ENCODE data around the gene NRG3.

NRG3 gene

DNA sequence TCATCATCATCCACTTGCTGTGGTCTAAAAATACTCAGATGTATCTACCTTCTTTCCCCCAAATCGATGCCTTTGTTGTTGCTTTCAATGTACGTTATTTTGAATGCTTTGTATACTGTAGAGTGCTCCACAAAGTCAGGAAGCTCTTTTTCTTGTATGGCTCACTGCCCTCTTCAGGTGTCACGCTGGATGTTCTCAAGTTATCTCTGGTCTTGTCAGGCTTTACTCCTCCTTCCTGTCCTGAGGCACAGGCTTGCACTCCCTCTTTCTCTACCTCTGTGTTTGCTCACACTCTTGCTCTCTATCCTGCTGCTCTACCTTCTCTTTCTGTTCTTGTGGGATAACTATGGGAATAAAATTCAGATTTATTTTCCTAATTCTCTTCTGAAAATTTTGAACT lies 381.3 kb downstream of the NRG3 start:
- H3K4me3 ChIP-seq (replicated peaks; ENCODE audit: low read depth, low read length) = no peak overlapping the region
- H3K27me3 ChIP-seq (replicated peaks; ENCODE audit: control insufficient read depth, insufficient read depth, low read length) = no peaks in the 10 kb centered on the region
- TF ChIP-seq, protein P1, sequence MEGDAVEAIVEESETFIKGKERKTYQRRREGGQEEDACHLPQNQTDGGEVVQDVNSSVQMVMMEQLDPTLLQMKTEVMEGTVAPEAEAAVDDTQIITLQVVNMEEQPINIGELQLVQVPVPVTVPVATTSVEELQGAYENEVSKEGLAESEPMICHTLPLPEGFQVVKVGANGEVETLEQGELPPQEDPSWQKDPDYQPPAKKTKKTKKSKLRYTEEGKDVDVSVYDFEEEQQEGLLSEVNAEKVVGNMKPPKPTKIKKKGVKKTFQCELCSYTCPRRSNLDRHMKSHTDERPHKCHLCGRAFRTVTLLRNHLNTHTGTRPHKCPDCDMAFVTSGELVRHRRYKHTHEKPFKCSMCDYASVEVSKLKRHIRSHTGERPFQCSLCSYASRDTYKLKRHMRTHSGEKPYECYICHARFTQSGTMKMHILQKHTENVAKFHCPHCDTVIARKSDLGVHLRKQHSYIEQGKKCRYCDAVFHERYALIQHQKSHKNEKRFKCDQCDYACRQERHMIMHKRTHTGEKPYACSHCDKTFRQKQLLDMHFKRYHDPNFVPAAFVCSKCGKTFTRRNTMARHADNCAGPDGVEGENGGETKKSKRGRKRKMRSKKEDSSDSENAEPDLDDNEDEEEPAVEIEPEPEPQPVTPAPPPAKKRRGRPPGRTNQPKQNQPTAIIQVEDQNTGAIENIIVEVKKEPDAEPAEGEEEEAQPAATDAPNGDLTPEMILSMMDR (IDR thresholded peaks at IDR 0.05; ENCODE audit: insufficient read depth, low read length, poor library complexity, severe bottlenecking) = no peak
- no peaks in the 10 kb centered on the region for H3K36me3 ChIP-seq (ENCODE audit: control insufficient read depth, insufficient read depth, low read length)
- no peak for DNase-seq (ENCODE audit: extremely low read depth, insufficient read length)

DNA sequence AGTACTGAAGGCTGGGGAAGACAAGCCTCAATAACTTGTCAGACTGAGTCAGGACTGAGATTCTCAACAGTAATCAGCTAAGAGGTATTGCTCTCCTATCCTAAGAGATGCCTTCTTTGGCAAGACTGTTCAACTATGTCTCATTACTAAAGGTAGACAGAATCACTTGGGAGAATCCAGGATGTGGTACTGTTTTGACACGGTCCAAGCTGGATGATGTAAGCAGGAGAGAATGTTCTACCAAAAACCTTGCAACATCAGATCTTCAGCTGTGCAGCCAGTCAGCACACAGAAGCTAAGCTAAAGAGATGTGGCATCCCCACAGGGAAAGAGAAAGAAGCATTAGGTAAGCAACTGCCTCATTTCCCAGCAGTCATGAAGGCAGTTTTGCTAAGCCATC lies 391.4 kb downstream of the NRG3 start:
- DNase-seq (ENCODE audit: extremely low read depth, insufficient read length) = no peak
- H3K4me3 ChIP-seq (replicated peaks; ENCODE audit: low read depth, low read length) = no peak overlapping the region
- no peaks in the 10 kb centered on the region for H3K27me3 ChIP-seq (replicated peaks; ENCODE audit: control insufficient read depth, insufficient read depth, low read length)
- TF ChIP-seq, protein P1 (IDR thresholded peaks at IDR 0.05; ENCODE audit: insufficient read depth, low read length, poor library complexity, severe bottlenecking) = no peak
- H3K36me3 ChIP-seq (ENCODE audit: control insufficient read depth, insufficient read depth, low read length) = no peaks in the 10 kb centered on the region

DNA sequence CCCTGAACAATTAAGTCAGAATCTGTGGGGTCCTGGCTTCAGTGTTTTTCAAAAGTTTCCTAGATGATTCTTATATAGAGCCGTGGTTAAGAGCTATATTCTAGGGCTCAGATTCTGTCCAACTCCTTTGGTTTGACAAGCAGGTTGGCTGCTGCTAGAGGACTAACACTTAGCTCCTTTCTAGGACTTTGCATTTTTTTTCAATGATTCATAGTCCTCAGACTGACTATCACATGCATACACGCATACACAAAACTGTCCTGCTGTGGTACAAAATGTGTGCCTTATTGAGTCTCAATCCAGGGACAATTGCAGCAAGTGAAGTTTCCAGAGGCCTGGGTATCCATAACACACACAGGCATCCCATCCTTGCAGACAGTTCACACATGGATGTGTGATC lies 392.0 kb downstream of the NRG3 start:
- Histone ChIP-seq H3K27me3 (replicated peaks; ENCODE audit: control insufficient read depth, insufficient read depth, low read length) (no peaks in the 10 kb centered on the region), H3K36me3 (ENCODE audit: control insufficient read depth, insufficient read depth, low read length) (no peaks in the 10 kb centered on the region), H3K4me3 (replicated peaks; ENCODE audit: low read depth, low read length) (no peak overlapping the region)
- no peak for DNase-seq (ENCODE audit: extremely low read depth, insufficient read length)
- TF ChIP-seq, protein P1 (IDR thresholded peaks at IDR 0.05; ENCODE audit: insufficient read depth, low read length, poor library complexity, severe bottlenecking) = no peak

DNA sequence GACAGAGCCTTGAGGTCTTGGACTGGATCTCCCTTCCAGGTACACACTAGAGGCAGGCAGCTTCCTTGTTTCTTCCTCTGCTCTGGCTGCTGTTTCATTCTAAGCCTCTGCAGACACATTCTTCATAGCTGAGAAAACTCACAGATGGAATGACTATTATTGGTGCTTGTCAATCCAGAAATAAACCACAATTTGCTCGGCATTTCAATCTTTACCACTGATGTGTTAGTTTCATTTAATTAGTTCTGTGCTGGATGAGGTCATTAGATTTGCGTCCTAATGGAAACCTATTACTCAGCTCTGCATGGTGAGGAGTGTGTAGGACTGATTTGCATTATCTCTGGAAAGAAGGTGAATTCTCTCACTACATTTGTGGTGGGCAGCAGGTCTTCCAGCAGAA lies 392.5 kb downstream of the NRG3 start:
- no peak for DNase-seq (ENCODE audit: extremely low read depth, insufficient read length)
- Histone ChIP-seq H3K36me3 (ENCODE audit: control insufficient read depth, insufficient read depth, low read length) (no peaks in the 10 kb centered on the region), H3K27me3 (replicated peaks; ENCODE audit: control insufficient read depth, insufficient read depth, low read length) (no peaks in the 10 kb centered on the region), H3K4me3 (replicated peaks; ENCODE audit: low read depth, low read length) (no peak overlapping the region)
- TF ChIP-seq, protein P1 (IDR thresholded peaks at IDR 0.05; ENCODE audit: insufficient read depth, low read length, poor library complexity, severe bottlenecking) = no peak

DNA sequence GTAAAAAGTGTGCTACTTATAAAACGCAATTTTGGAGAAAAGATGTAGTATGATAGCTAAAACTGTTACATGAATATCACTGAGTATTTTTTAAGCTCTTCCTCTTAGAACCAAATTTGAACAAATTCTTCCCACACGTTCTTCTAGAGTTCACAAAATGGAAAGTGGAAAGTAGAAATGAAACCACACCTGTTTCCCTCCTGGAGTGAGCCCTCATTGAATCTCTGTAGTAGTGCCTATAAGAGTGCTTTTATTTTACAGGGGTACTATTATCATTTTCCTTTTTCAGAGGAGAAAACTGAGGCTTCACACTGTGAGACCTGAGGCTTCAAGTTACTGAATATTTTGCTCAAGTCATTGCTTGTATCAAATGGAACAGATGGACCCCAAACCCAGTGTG lies 393.0 kb downstream of the NRG3 start:
- no peak for DNase-seq (ENCODE audit: extremely low read depth, insufficient read length)
- Histone ChIP-seq H3K27me3 (replicated peaks; ENCODE audit: control insufficient read depth, insufficient read depth, low read length) (no peaks in the 10 kb centered on the region), H3K36me3 (ENCODE audit: control insufficient read depth, insufficient read depth, low read length) (no peaks in the 10 kb centered on the region), H3K4me3 (replicated peaks; ENCODE audit: low read depth, low read length) (no peak overlapping the region)
- TF ChIP-seq, protein P1 (IDR thresholded peaks at IDR 0.05; ENCODE audit: insufficient read depth, low read length, poor library complexity, severe bottlenecking) = no peak

DNA sequence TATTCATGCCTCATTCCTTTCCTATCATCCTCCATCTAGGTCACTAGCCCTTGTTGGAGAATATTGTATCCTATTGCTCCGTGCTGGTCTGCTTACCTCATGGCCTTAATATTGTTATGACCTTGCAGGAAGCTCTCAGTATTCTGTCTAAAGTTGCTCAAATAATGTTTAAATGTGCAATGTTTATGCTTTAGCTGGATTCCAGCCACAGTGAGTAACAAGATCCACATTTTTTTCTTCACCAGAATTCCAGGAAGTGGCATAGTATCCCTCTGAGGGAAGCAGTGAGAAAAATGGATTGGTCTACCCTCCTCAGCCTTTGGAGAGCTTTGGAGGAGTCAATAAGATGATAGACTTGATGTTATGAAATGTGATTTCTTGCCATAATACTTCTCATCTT lies 402.6 kb downstream of the NRG3 start:
- TF ChIP-seq, protein P1 (IDR thresholded peaks at IDR 0.05; ENCODE audit: insufficient read depth, low read length, poor library complexity, severe bottlenecking) = no peak
- Histone ChIP-seq H3K36me3 (ENCODE audit: control insufficient read depth, insufficient read depth, low read length) (no peaks in the 10 kb centered on the region), H3K27me3 (replicated peaks; ENCODE audit: control insufficient read depth, insufficient read depth, low read length) (no peaks in the 10 kb centered on the region), H3K4me3 (replicated peaks; ENCODE audit: low read depth, low read length) (no peak overlapping the region)
- no peak for DNase-seq (ENCODE audit: extremely low read depth, insufficient read length)
